SK-N-SH (cell line): ENCODE results near the gene SDK1. TPM values are rescaled to one million over a fixed set of nuclear protein-coding genes. Genes with fewer than 3 reads are reported as not detected.

Source experiments
- CTCF ChIA-PET: fragments of 300-600, 350-600 bp; formaldehyde crosslinking; extraction: SDS; loops from one replicate; lab custom pipeline; 2021; lab: Yijun Ruan, JAX
- POLR2A ChIA-PET: fragments of 350-600 bp; sonication (Branson Sonifier 250); formaldehyde crosslinking; extraction: SDS; loops from one replicate; lab custom pipeline; 2020; ENCODE audit warnings: antibody characterized with exemption, inconsistent platforms; lab: Yijun Ruan, JAX
- DNase-seq: peaks from one replicate; pipeline ENCODE4 v3.0.0; 2012
- H2AFZ ChIP-seq: fragments of 200-600 bp; sonication (generic); 2 replicates; pipeline ENCODE4 v1.8.1; 2016; ENCODE audit warnings: antibody characterized with exemption, mild to moderate bottlenecking, low read depth
- H3F3A ChIP-seq: fragments of 200-600 bp; sonication (generic); replicated peaks from 2 replicates; pipeline ENCODE3; 2016; ENCODE audit warnings: antibody characterized with exemption, mild to moderate bottlenecking; ENCODE audit not compliant: insufficient read depth
- H3K27ac ChIP-seq, 2 experiments: fragments of 200-500 bp in 1 of 2; fragments of 200-600 bp in 1 of 2; sonication (Bioruptor generic) in 1 of 2; sonication (generic), shearing (Covaris generic) in 1 of 2; 2 replicates each; pipeline versions ENCODE4 v1.5.1 to v1.6.1; 2014 to 2016; ENCODE audit warnings: low read depth in 2 of 2, inconsistent platforms in 1 of 2, low read length in 1 of 2, mild to moderate bottlenecking in 1 of 2, mixed read lengths in 1 of 2
- H3K27me3 ChIP-seq: fragments of 200-600 bp; sonication (generic), shearing (Covaris generic); 2 replicates; pipeline ENCODE4 v1.6.1; 2016; ENCODE audit warnings: mixed run types; ENCODE audit not compliant: insufficient read depth
- H3K36me3 ChIP-seq, 2 experiments: fragments of 200-500 bp in 1 of 2; fragments of 200-600 bp in 1 of 2; sonication (Bioruptor generic) in 1 of 2; sonication (generic) in 1 of 2; replicated peaks in 1 of 2; 2 replicates each; pipeline versions ENCODE3 to v1.5.1; 2014 to 2016; ENCODE audit warnings: low read length in 1 of 2, mild to moderate bottlenecking in 1 of 2; ENCODE audit not compliant: insufficient read depth in 2 of 2, control insufficient read depth in 1 of 2
- H3K4me1 ChIP-seq, 2 experiments: fragments of 200-500 bp in 1 of 2; fragments of 200-600 bp in 1 of 2; sonication (Bioruptor generic) in 1 of 2; sonication (generic), shearing (Covaris generic) in 1 of 2; 2 replicates each; pipeline versions ENCODE4 v1.5.1 to v1.6.1; 2014 to 2016; ENCODE audit warnings: low read depth in 1 of 2, low read length in 1 of 2, mixed run types in 1 of 2; ENCODE audit not compliant: insufficient read depth in 2 of 2, control insufficient read depth in 1 of 2
- H3K4me2 ChIP-seq: fragments of 200-600 bp; sonication (generic), shearing (Covaris generic); 2 replicates; pipeline ENCODE4 v1.6.1; 2017; ENCODE audit warnings: mixed run types
- H3K4me3 ChIP-seq, 2 experiments: fragments of 200-500 bp in 1 of 2; fragments of 200-600 bp in 1 of 2; sonication (Bioruptor generic) in 1 of 2; sonication (generic), shearing (Covaris generic) in 1 of 2; 2 replicates each; pipeline versions ENCODE4 v1.5.1 to v1.8.1; 2014 to 2016; ENCODE audit warnings: low read depth in 2 of 2, inconsistent platforms in 1 of 2, low read length in 1 of 2, mild to moderate bottlenecking in 1 of 2, mixed read lengths in 1 of 2, moderate library complexity in 1 of 2
- H3K79me2 ChIP-seq: fragments of 200-600 bp; sonication (generic); 2 replicates; pipeline ENCODE4 v1.8.1; 2017; ENCODE audit warnings: mild to moderate bottlenecking; ENCODE audit not compliant: insufficient read depth
- H3K9ac ChIP-seq: fragments of 200-600 bp; sonication (generic); 2 replicates; pipeline ENCODE4 v1.6.1; 2017; ENCODE audit warnings: mixed run types
- H3K9me2 ChIP-seq: fragments of 200-600 bp; sonication (generic); 2 replicates; pipeline ENCODE4 v1.6.1; 2017; ENCODE audit warnings: mixed run types
- H3K9me3 ChIP-seq: fragments of 200-600 bp; sonication (generic); 2 replicates; pipeline ENCODE4 v1.6.1; 2017; ENCODE audit warnings: mixed run types, mild to moderate bottlenecking, moderate library complexity
- H4K20me1 ChIP-seq: fragments of 200-600 bp; sonication (generic); 2 replicates; pipeline ENCODE4 v1.6.1; 2017; ENCODE audit warnings: mild to moderate bottlenecking, mixed run types; ENCODE audit not compliant: insufficient read depth
- FOSL2 ChIP-seq: IDR thresholded peaks from 2 replicates; pipeline ENCODE4 v1.4.0; 2012; ENCODE audit warnings: low read depth, mild to moderate bottlenecking, moderate library complexity, borderline replicate concordance
- FOXJ3 ChIP-seq: sonication (generic); formaldehyde crosslinking; IDR thresholded peaks from 2 replicates; pipeline ENCODE4 v1.5.1; 2020; ENCODE audit warnings: mild to moderate bottlenecking, missing genetic modification reagents
- GATA2 ChIP-seq: sonication (generic); formaldehyde crosslinking; IDR thresholded peaks from 2 replicates; pipeline ENCODE4 v1.5.0; 2020; ENCODE audit warnings: mild to moderate bottlenecking, missing genetic modification reagents
- MXI1 ChIP-seq: IDR thresholded peaks from 2 replicates; pipeline ENCODE4 v1.6.1; 2012; ENCODE audit warnings: mild to moderate bottlenecking, low read depth, low read length, improper control_type of control experiment
- NRF1 ChIP-seq: IDR thresholded peaks from 2 replicates; pipeline ENCODE4 v1.6.1; 2012; ENCODE audit warnings: low read depth, mild to moderate bottlenecking, low read length
- RAD21 ChIP-seq: IDR thresholded peaks from 2 replicates; pipeline ENCODE4 v1.6.1; 2012; ENCODE audit warnings: mild to moderate bottlenecking, low read length
- RCOR1 ChIP-seq: fragments of 150-350 bp; IDR thresholded peaks from 2 replicates; pipeline ENCODE4 v1.6.1; 2017; ENCODE audit warnings: antibody characterized with exemption, low read length
- RFX5 ChIP-seq: IDR thresholded peaks from 2 replicates; pipeline ENCODE4 v1.6.1; 2012; ENCODE audit warnings: mild to moderate bottlenecking, improper control_type of control experiment, low read length
- RXRA ChIP-seq: IDR thresholded peaks from 2 replicates; pipeline ENCODE4 v1.4.0; 2012; ENCODE audit warnings: low read depth, mild to moderate bottlenecking, borderline replicate concordance
- SMC3 ChIP-seq: IDR thresholded peaks from 2 replicates; pipeline ENCODE4 v1.6.1; 2012; ENCODE audit warnings: low read depth, low read length, improper control_type of control experiment
- TEAD4 ChIP-seq: IDR thresholded peaks from 2 replicates; pipeline ENCODE4 v1.4.0; 2012; ENCODE audit warnings: mild to moderate bottlenecking, borderline replicate concordance; ENCODE audit not compliant: insufficient read depth
- YY1 ChIP-seq: IDR thresholded peaks from 2 replicates; pipeline ENCODE4 v1.4.0; 2012; ENCODE audit warnings: low read depth, mild to moderate bottlenecking
- WGBS: methylation state at CpG from one replicate; pipeline ENCODE4 v1.1.6; 2017; ENCODE audit warnings: low lambda C conversion rate; 5-methylcytosine and 5-hydroxymethylcytosine counted together
- polyA plus RNA-seq, 3 experiments: library from polyadenylated mRNA; depleted of rRNA; stranded (reverse); fragments of >200 nt; gene quantifications; 2 replicates each; pipeline ENCODE4 v1.2.3, GENCODE V29; 2012
- TF ChIP-seq, protein P1 (sequence below): IDR thresholded peaks from 2 replicates; pipeline ENCODE4 v1.4.0; 2012; ENCODE audit warnings: low read depth
- TF ChIP-seq, protein P2 (sequence below): fragments of 200-600 bp; sonication (generic); IDR thresholded peaks from 2 replicates; pipeline ENCODE4 v1.6.1; 2017; ENCODE audit warnings: antibody characterized with exemption, mild to moderate bottlenecking, moderate library complexity
- TF ChIP-seq, protein P3 (sequence below): IDR thresholded peaks from 2 replicates; pipeline ENCODE4; 2012
- TF ChIP-seq, protein P4 (sequence below): IDR thresholded peaks from 2 replicates; pipeline ENCODE4 v1.4.0; 2012; ENCODE audit warnings: low read depth, borderline replicate concordance
- TF ChIP-seq, protein P5 (sequence below): IDR thresholded peaks from 2 replicates; pipeline ENCODE4 v1.4.0; 2012; ENCODE audit warnings: low read depth, borderline replicate concordance
- TF ChIP-seq, protein P6 (sequence below): fragments of 150-350 bp; IDR thresholded peaks from 2 replicates; pipeline ENCODE4 v1.6.1; 2016; ENCODE audit warnings: mild to moderate bottlenecking, low read depth, low read length

The SDK1 gene
- polyA plus RNA-seq, 1 of the 3 experiments (the other 2 are of a cell fraction) = 1.2 TPM

DNA sequence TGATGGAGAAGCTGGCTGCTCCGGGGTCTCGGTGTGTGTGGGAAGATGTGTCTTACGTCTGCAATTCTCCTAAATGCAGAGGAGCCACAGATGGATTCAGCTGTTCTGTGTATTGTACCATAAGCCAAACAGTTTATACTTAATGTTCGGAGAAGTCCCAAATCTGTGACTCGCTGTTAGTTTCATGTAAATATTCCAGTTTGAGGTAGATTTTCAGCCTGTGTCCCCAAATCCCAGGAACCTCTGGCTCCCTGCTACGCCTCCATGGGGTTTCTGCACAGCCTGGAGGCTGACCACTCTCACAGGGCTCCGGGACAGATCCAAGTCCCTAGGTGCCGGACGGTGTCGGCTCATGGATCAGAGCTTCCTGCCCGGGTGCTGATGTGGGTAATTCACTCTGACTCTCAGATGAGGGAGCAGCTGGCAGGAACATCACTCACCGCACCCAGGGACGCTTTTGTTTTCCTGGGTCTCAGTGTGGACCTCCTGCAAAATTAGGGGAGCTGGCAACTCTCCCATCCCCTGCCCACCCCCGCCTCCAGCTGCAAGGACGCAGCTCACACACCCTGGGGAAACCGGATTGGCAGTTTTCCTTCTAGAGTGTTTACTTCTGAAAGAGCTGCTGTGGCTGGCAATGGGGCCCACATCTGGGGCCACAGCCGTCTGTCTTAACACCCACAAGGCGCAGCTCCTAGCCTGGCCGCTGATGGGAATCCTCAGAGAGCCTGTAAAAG lies 960.0 kb downstream of the SDK1 start:
- H3K4me3 ChIP-seq = no peak overlapping the region
- TF ChIP-seq TEAD4 = no peak
- TF ChIP-seq, all 33 proteins: peak for 0
- DNase-seq = no peak
- no peaks in the 10 kb centered on the region for H3K9me2 ChIP-seq
- no peak overlapping the region for H3K9ac ChIP-seq
- H3K27ac ChIP-seq = no peak overlapping the region
- no peaks in the 10 kb centered on the region for H3K79me2 ChIP-seq
- no peaks in the 10 kb centered on the region for H3K27me3 ChIP-seq
- POLR2A ChIA-PET = no interaction called here
- H3K4me2 ChIP-seq = no peak overlapping the region
- WGBS = 64% methylated on average over 19 of the region's 19 CpGs
- no peaks in the 10 kb centered on the region for H3K4me1 ChIP-seq
- no peak overlapping the region for H2AFZ ChIP-seq
- no peaks in the 10 kb centered on the region for H3K9me3 ChIP-seq
- H3F3A ChIP-seq = no peaks in the 10 kb centered on the region
- H4K20me1 ChIP-seq = no peaks in the 10 kb centered on the region
- CTCF ChIA-PET = interaction anchor here (0.7 to 1.8 kb wide), 2 partner anchors 960 to 1598 kb away, joined by 3 to 4 read pairs; partner anchors contain the start of gene SDK1
- no peaks in the 10 kb centered on the region for H3K36me3 ChIP-seq

DNA sequence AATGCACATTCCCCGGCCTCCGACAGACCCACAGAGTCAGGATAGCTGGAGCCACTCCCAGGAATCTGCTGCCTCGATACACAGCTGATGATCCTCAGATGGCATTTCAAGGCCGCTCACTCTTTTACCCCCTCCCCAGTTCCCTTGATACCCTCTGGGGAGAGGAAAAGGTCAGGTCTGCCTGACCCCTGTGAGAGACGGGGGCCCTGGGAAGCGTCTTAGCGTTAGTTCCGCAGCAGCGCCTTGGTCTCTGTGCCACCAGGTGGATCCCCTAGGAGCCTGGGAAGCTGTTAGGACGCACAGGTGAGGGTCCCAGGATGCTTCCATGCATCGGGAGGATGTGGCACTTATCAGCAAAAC lies 960.5 kb downstream of the SDK1 start:
- Histone ChIP-seq H3K9me2 (no peaks in the 10 kb centered on the region), H3K4me2 (no peak overlapping the region), H3K36me3 (no peaks in the 10 kb centered on the region), H3F3A (no peaks in the 10 kb centered on the region), H3K4me3 (no peak overlapping the region), H3K4me1 (no peaks in the 10 kb centered on the region), H3K27me3 (no peaks in the 10 kb centered on the region), H4K20me1 (no peaks in the 10 kb centered on the region), H2AFZ (no peak overlapping the region), H3K27ac (no peak overlapping the region), H3K9me3 (no peaks in the 10 kb centered on the region), H3K79me2 (no peaks in the 10 kb centered on the region), H3K9ac (no peak overlapping the region)
- WGBS = 87% methylated on average over 11 of the region's 11 CpGs
- POLR2A ChIA-PET = no interaction called here
- DNase-seq = no peak
- CTCF ChIA-PET = interaction anchor here (1.8 kb wide), 1 partner anchor 960 kb away, joined by 4 read pairs; the partner anchor contains the start of gene SDK1
- TF ChIP-seq MXI1 = no peak
- no peak for TF ChIP-seq RAD21
- TF ChIP-seq GATA2 (CRISPR knock-in tag) = no peak
- no peak for TF ChIP-seq RFX5
- no peak for TF ChIP-seq SMC3
- TF ChIP-seq, protein P1, sequence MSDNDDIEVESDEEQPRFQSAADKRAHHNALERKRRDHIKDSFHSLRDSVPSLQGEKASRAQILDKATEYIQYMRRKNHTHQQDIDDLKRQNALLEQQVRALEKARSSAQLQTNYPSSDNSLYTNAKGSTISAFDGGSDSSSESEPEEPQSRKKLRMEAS = no peak
- TF ChIP-seq RCOR1 = no peak
- no peak for TF ChIP-seq NRF1
- no peak for TF ChIP-seq YY1
- no peak for TF ChIP-seq FOXJ3 (CRISPR knock-in tag)
- TF ChIP-seq, protein P2, sequence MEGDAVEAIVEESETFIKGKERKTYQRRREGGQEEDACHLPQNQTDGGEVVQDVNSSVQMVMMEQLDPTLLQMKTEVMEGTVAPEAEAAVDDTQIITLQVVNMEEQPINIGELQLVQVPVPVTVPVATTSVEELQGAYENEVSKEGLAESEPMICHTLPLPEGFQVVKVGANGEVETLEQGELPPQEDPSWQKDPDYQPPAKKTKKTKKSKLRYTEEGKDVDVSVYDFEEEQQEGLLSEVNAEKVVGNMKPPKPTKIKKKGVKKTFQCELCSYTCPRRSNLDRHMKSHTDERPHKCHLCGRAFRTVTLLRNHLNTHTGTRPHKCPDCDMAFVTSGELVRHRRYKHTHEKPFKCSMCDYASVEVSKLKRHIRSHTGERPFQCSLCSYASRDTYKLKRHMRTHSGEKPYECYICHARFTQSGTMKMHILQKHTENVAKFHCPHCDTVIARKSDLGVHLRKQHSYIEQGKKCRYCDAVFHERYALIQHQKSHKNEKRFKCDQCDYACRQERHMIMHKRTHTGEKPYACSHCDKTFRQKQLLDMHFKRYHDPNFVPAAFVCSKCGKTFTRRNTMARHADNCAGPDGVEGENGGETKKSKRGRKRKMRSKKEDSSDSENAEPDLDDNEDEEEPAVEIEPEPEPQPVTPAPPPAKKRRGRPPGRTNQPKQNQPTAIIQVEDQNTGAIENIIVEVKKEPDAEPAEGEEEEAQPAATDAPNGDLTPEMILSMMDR = no peak
- TF ChIP-seq TEAD4 = no peak
- TF ChIP-seq FOSL2 = no peak
- no peak for TF ChIP-seq RXRA
- TF ChIP-seq, protein P3, sequence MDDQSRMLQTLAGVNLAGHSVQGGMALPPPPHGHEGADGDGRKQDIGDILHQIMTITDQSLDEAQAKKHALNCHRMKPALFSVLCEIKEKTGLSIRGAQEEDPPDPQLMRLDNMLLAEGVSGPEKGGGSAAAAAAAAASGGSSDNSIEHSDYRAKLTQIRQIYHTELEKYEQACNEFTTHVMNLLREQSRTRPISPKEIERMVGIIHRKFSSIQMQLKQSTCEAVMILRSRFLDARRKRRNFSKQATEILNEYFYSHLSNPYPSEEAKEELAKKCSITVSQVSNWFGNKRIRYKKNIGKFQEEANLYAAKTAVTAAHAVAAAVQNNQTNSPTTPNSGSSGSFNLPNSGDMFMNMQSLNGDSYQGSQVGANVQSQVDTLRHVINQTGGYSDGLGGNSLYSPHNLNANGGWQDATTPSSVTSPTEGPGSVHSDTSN = no peak
- TF ChIP-seq, protein P4, sequence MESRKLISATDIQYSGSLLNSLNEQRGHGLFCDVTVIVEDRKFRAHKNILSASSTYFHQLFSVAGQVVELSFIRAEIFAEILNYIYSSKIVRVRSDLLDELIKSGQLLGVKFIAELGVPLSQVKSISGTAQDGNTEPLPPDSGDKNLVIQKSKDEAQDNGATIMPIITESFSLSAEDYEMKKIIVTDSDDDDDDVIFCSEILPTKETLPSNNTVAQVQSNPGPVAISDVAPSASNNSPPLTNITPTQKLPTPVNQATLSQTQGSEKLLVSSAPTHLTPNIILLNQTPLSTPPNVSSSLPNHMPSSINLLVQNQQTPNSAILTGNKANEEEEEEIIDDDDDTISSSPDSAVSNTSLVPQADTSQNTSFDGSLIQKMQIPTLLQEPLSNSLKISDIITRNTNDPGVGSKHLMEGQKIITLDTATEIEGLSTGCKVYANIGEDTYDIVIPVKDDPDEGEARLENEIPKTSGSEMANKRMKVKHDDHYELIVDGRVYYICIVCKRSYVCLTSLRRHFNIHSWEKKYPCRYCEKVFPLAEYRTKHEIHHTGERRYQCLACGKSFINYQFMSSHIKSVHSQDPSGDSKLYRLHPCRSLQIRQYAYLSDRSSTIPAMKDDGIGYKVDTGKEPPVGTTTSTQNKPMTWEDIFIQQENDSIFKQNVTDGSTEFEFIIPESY = no peak
- TF ChIP-seq, protein P5, sequence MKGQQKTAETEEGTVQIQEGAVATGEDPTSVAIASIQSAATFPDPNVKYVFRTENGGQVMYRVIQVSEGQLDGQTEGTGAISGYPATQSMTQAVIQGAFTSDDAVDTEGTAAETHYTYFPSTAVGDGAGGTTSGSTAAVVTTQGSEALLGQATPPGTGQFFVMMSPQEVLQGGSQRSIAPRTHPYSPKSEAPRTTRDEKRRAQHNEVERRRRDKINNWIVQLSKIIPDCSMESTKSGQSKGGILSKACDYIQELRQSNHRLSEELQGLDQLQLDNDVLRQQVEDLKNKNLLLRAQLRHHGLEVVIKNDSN = no peak
- TF ChIP-seq, protein P6, sequence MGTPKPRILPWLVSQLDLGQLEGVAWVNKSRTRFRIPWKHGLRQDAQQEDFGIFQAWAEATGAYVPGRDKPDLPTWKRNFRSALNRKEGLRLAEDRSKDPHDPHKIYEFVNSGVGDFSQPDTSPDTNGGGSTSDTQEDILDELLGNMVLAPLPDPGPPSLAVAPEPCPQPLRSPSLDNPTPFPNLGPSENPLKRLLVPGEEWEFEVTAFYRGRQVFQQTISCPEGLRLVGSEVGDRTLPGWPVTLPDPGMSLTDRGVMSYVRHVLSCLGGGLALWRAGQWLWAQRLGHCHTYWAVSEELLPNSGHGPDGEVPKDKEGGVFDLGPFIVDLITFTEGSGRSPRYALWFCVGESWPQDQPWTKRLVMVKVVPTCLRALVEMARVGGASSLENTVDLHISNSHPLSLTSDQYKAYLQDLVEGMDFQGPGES = no peak
